HG03039 (cell line): ENCODE measurements around the gene MYH16.
"Not testable (repeated sequence)": the region's sequence is repeated elsewhere in the genome, so short reads cannot be mapped to it uniquely, and the experiment has no call there.

Source experiments
- ATAC-seq: cut with Tn5 transposase; IDR thresholded peaks from one replicate; pipeline ENCODE4 v1.9.1; 2021; ENCODE audit warnings: mild to moderate bottlenecking, moderate library complexity; ENCODE audit not compliant: unreplicated experiment

Gene MYH16

DNA sequence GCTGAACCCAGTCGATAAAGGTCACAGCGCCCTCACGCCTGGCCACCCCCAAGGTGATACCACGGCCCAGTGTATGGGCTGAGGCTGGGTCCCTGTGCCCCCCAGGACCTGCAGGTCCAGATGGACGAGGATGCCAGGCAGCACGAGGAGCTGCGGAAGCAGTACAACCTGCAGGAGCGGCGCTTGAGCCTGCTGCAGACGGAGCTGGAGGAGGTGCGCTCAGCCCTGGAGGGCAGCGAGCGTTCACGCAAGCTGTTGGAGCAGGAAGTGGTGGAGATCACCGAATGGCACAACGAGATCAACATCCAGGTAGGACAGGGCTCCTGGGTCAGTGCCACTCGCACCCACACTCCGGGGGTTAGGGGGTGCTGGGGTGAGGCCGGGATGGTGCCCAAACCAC, 28.9 kb downstream of the MYH16 start:
- ATAC-seq: no peak

GRCh38 chr7:99305473-99306260, 33.0 kb downstream of the MYH16 start:
- ATAC-seq: no peak

DNA sequence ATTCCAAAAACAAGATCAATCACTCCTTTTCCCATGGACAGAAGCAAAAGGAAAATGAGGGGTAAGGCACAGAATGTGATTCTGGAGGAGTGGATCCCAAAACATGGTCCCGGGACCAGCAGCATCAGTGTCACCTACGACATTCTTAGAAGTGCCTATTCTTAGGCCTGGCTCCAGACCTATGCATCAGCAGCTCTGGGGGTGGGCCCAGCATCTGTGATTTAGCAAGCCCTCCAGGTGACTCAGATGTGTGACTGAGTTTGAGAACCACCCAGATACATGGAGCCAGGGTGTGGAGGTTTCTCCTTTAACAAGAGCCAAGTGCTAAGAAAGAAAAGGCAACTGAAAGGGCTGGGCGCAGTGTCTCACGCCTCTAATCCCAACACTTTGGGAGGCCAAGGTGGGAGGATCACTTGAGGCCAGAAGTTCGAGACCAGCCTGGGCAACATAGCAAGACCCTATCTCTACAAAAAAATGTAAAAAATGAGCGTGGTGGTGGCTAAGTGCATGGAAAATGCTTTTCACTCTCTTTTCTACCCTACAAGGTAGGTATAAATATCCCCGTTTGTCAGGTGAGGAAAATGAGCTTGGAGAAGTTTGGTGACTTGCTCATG, 35.9 kb downstream of the MYH16 start:
- ATAC-seq: no peak

DNA sequence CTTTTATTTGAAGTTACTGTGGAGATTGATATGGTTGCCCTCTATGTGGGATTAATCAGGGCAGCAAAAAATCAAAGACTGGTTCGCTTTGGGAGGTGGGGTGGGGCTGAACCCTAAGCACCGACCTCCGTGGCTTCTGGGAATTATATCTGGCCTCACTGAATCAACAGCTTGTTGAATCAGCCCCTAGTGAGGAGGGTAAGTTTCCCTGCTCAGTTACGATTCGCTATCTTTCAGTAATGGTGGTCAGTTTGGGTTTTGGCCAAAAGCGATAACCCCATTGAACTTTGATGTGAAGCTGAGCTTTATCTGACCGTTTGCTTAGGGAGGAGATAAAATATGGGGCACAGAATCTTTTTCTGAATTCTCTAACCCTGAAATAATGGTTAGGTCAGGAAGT, 36.5 kb downstream of the MYH16 start:
- ATAC-seq: no peak

DNA sequence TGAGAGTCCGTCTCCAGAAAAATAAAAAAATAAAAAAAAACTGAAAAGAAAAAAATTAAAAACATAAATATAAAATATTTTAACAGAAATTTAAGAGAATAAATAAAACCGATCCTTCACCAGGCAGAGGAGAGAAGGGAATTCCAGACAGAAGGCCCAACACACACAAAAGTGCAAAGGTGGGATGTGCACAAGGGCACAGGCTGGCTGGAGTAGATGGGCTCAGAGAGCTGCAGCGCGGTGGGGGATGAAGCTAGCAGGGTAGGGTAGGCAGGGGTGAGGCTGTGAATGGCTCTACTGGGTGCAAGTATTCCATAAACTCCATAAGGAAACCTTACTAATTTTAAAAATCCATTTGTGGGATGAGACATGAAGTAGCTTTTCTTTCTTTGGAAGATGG, 37.4 kb downstream of the MYH16 start:
- no peak for ATAC-seq

GRCh38 chr7:99311702-99312101, 39.1 kb downstream of the MYH16 start:
- ATAC-seq: no peak

GRCh38 chr7:99312316-99313203, 39.9 kb downstream of the MYH16 start:
- no peak for ATAC-seq

DNA sequence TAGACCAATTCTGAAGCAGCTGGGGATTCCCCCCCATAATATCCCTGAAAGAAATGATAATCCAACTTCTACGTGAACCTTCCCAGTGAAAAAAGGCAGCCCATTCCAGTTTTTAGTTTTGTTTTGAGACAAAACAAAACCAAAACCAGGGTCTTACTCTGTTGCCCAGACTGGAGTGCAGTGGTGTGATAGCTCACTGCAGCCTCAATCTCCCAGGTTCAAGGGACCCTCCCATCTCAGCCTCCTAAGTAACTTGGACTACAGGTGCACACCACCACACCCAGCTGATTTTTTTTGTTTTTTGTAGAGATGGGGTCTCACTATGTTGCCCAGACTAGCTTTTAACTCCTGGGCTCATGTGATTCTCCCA, 40.5 kb downstream of the MYH16 start:
- ATAC-seq: no peak

DNA sequence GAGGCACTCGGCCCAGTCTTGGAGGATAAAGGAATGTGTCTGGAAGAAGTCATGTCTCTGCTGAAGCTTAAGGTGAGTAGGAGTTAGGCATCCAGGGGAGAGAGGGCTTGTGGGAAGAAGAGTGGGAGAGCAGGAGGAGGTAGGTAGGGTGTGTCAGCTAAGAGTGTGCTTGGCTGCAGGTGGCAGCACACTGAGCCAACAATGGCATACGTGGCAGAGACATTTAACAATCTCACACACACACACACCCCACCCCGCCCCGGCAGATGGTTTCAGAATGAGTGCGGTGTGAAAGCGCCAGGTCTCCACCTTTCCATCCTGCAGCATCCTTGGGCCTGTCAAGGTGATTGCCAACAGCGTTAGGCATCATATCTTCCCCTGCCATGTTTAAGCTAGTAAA, 41.9 kb downstream of the MYH16 start:
- ATAC-seq: no peak

- ATAC-seq: no peak
Observed at GRCh38 chr7:99320371-99320770, 47.7 kb downstream of the MYH16 start.

DNA sequence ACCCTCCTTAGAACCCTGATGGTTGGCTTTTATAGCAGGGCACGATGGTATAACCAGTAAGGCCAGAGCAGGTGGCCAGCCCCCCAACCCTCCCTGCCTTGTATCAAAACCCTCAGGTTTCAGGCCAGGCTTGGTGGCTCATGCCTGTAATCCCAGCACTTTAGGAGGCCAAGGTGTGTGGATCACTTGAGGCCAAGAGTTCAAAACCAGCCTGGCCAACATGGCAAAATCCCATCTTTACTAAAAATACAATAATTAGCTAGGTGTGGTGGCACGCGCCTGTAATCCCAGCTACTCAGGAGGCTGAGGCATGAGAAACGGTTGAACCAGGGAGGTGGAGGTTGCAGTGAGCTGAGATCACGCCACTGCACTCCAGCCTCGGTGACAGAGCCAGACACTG, 50.0 kb downstream of the MYH16 start:
- not testable (repeated sequence) for ATAC-seq

- no peak for ATAC-seq
Observed at GRCh38 chr7:99324559-99324958, 51.9 kb downstream of the MYH16 start.

DNA sequence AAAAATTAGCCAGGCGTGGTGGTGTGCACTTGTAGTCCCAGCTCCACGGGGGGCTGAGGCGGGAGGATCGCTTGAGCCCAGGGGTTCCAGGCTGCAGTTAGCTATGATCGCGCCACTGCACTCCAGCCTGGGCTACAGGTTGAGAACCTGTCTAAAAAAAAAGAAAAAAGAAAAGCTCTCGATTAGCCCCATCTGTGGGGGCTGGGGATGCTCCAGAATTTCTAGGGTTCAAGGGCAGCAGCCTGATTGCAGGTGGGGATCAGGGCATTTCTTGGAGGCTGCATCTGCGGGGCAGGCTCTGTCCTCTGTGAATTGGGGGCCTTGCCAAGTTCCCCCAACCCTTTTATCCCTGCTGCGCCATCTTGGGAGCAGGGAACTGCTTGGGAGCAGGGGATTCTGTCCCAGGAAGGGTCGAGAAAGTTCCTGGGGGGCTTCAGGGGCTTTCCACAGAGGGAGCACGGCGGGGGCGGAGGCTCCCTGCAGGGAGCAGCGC, 52.4 kb downstream of the MYH16 start:
- ATAC-seq: no peak

DNA sequence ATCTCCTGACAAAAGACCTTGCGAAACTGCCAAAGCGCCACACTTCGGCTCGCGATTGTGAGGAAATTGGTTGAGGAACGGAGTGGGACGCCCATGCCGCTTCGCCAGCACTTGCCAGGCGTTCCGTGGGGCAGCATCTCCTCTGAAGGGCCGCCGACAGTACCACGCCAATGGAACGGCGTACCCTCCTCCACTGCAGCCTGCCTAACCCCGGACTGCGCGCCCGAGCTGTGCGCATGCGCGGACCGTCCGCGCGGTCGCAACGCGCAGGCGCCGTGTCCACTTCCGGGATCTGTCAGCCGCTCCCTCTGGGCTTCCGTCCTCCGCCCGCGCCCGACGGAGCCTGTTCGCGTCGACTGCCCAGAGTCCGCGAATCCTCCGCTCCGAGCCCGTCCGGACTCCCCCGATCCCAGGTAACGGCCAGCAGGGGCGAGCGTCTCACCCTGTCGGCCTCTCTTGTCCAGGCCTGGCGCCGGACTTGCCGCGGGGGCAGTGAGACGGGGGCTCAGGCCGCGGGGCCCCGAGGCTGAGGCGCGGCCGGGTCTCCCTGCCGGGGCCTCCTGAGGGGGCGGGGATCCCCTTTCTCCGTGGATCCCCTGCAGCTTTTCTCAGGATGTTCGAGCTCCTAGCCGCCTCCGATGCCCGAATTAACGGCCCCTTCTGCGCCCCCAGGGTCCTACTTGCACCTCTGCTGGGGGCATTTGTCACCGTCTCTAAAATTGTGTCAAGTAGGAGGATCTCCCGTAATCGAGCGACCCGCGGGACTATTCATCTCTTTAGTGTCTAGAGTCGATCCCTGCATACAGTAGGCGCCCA, 53.2 kb downstream of the MYH16 start, which contains the start of gene ARPC1A:
ARPC1A (plus strand) TSS at position 307 of the 816 bp plus-strand sequence. CDS start 7,456 bp downstream, outside the sequence.
- peak; percentile 86 for ATAC-seq

- ATAC-seq: no peak
Observed at GRCh38 chr7:99326408-99326782, 53.8 kb downstream of the MYH16 start.

GRCh38 chr7:99330314-99330961, 57.8 kb downstream of the MYH16 start:
- not testable (repeated sequence) for ATAC-seq

DNA sequence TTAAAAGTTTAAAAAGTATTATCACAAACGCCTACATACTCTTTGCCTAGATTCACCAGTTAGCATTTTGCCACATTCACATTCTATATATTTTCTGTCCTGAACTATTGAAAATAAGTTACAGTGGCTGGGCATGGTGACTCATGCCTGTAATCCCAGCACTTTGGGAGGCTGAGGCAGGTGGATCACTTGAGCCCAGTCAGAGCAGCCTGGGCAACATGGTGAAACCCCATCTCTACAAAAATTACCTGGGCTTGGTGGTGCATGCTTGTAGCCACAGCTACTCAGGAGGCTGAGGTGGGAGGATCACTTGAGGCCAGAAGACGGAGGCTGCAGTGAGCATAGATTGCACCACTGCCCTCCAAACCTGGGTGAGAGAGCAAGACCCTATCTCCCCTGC, 58.4 kb downstream of the MYH16 start:
- no peak for ATAC-seq

DNA sequence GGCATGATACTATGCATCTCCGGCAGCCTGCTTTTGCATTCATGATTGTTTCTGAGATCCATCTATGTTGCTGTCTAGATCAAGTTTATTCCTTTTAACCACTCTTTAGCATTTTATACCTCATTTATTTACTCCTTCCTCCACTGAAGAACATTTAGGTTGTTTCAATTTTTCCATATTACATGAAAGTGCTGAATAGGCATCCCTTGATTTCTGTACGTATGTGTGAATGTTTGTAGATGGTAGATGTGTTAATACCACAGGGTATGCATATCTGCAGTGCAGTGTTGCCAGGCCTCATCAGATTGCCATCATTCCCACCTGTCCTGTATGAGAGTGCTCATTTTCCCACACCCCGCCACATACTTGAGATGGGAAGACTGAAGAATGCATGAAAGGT, 67.0 kb downstream of the MYH16 start:
- ATAC-seq: no peak

DNA sequence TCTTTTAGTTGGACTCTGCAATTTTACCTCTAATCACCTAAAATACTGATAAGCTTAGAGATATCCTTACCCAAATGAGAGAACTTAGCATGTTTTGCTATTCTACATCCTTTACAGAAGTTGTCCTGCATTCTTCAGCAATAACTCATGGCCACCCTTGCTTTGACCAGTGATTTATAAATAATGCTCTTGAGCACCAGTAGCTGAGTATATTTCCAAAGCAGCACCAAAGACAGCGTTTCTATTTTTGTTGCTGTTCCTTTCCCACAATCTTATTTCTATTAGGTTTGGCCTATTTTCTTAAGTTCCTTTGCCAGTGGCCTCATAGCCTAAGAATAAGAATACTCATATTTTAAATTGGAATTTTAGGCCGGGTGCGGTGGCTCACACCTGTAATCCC, 68.0 kb downstream of the MYH16 start:
- no peak for ATAC-seq

GRCh38 chr7:99344061-99344647, 71.5 kb downstream of the MYH16 start:
- ATAC-seq: no peak
